Measurements from ENCODE around the gene KLHDC10. TPM values are rescaled to one million over a fixed set of nuclear protein-coding genes. Genes with fewer than 3 reads are reported as not detected.
"Not testable (repeated sequence)": the region's sequence is repeated elsewhere in the genome, so short reads cannot be mapped to it uniquely, and the experiment has no call there.

The KLHDC10 gene
- total RNA-seq, 1 donor from 2014 or later = 13.5 TPM

DNA sequence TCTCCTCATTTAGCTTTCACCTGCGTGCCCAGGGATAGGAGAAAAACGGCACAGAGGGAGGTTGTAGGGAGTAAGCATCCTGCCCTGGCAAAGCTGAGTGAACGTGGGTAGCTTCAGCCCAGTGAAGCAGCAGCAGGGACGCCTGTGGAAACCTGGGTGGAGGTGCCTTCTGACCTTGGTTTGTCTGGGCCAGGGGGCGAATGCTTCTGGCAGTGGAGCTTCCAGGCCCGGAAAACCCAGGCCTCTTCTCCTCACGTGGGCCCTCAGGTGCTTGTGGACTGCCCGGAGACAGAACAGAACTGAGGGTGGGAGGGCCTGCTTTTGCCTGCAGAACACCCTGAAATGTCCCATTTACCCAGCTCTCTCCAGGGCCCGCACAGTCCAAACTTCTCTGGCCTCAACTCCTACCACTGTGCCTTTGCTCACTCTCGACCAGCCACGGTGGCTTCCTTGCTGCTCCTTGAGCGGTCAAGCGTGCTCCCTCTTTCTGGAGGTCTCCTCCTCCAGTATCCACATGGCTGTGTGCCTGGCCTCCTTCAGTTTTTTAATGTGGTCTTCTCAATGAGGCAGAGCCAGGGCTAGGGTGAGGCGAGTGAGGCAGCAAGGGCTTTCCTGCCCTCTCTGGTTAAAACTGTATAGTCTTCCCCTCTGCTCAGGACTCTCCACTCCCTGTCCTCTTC, 72.5 kb downstream of the KLHDC10 start:
- H3K27ac ChIP-seq = peak overlapping the region; percentile 84
- no peak for DNase-seq (ENCODE audit: extremely low spot score in 2 of 2)
- intact Hi-C loops (cut with DNase I) = no loop called here
- TF ChIP-seq, protein P1, sequence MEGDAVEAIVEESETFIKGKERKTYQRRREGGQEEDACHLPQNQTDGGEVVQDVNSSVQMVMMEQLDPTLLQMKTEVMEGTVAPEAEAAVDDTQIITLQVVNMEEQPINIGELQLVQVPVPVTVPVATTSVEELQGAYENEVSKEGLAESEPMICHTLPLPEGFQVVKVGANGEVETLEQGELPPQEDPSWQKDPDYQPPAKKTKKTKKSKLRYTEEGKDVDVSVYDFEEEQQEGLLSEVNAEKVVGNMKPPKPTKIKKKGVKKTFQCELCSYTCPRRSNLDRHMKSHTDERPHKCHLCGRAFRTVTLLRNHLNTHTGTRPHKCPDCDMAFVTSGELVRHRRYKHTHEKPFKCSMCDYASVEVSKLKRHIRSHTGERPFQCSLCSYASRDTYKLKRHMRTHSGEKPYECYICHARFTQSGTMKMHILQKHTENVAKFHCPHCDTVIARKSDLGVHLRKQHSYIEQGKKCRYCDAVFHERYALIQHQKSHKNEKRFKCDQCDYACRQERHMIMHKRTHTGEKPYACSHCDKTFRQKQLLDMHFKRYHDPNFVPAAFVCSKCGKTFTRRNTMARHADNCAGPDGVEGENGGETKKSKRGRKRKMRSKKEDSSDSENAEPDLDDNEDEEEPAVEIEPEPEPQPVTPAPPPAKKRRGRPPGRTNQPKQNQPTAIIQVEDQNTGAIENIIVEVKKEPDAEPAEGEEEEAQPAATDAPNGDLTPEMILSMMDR (IDR thresholded peaks at IDR 0.05) = no peak
- TF ChIP-seq POLR2AphosphoS5 (IDR thresholded peaks at IDR 0.05; ENCODE audit: insufficient read depth in 1 of 2, low read depth in 1 of 2) = no peak
- TF ChIP-seq POLR2A (IDR thresholded peaks at IDR 0.05) = no peak
- H3K9me3 ChIP-seq = no peaks in the 10 kb centered on the region
- H3K4me3 ChIP-seq = no peak overlapping the region
- peaks cover 21% of the 10 kb centered on the region for H3K4me1 ChIP-seq
- no peaks in the 10 kb centered on the region for H3K36me3 ChIP-seq
- no peaks in the 10 kb centered on the region for H3K27me3 ChIP-seq

DNA sequence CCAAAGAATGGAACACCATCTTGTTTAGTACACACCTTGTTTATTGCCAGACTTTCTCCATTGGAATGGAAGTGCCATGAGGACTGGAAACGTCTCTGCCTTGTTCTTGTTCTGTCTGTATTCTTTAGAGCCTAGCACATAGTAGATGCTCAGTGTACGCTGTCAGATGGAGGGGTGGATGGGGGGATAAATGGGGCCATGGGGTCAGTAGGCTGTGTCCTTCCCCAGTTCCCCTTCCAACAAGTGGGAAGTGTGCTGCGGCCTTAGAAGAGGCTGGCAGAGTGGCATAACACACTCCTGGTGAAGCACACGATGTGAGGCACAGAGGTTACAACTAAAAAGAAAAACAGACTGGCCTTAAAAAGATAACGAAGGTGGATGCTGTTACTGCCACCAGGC, 73.0 kb downstream of the KLHDC10 start:
- Histone ChIP-seq H3K9me3 (no peaks in the 10 kb centered on the region), H3K36me3 (no peaks in the 10 kb centered on the region), H3K27me3 (no peaks in the 10 kb centered on the region), H3K27ac (no peak overlapping the region), H3K4me1 (peaks cover 21% of the 10 kb centered on the region), H3K4me3 (no peak overlapping the region)
- TF ChIP-seq POLR2A (IDR thresholded peaks at IDR 0.05) (no peak), POLR2AphosphoS5 (IDR thresholded peaks at IDR 0.05; ENCODE audit: insufficient read depth in 1 of 2, low read depth in 1 of 2) (no peak)
- intact Hi-C loops (cut with DNase I) = no loop called here
- no peak for DNase-seq (ENCODE audit: extremely low spot score in 2 of 2)

DNA sequence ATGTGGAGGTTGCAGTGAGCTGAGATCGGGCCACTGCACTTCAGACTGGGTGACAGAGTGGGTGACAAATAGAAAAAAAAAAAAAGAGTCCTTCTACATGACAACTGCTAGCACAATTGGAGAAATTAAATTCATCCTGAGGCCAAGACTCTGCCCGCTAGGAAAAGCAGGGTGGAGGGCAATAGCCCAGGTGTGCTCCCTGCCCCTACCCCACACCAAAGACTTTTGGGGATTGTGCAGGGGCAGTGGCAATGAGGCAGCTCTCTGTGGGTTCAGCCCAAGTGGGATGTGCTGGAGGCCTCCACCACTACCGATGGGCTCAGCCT, 73.6 kb downstream of the KLHDC10 start:
- intact Hi-C loops (cut with DNase I) = no loop called here
- Histone ChIP-seq H3K4me1 (peaks cover 21% of the 10 kb centered on the region), H3K27me3 (no peaks in the 10 kb centered on the region), H3K4me3 (no peak overlapping the region), H3K27ac (no peak overlapping the region), H3K9me3 (no peaks in the 10 kb centered on the region), H3K36me3 (no peaks in the 10 kb centered on the region)
- DNase-seq (ENCODE audit: extremely low spot score in 2 of 2) = no peak
- TF ChIP-seq, protein P1 (IDR thresholded peaks at IDR 0.05) = no peak
- TF ChIP-seq POLR2A (IDR thresholded peaks at IDR 0.05) (no peak), POLR2AphosphoS5 (IDR thresholded peaks at IDR 0.05; ENCODE audit: insufficient read depth in 1 of 2, low read depth in 1 of 2) (no peak)

DNA sequence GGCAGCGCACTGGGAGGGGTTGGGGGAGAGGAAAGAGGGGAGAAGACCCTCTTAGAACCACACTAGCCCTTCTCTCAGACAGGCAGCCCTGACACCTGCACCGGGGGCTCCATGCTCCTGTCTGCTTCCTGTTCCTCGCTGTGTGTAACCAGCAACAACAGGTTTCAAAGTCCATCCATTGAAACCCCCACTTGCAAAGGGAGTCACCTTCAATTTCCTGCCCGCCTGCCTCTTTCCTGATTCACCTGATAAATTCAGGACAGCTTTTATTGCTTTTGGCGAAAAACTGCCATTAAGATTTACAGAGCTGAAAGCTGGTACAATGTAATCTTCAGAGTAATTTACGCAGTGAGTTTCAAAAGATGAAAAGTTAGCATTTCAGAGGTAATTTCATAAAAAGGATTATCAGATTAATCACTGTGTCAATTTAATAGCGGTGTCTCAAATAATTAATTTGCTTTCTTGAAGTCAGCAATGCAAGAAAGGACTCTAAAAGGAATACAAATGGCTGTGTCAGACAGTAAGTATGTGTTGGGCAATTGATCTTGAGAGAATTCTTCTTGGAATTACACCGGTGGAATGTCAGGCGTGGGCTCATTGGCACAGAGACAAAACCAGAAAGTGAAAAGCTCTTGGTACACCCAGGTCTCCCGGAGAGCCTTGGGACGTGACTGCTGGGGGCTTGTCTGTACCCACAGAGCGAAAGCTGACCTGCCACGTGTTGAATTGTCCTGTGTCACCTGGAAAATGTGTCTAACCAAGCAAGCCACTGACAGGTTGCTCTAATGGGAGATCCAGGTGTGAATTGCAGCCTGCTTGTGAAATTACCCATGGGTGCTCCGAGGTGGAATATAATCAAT, 74.2 kb downstream of the KLHDC10 start:
- no peak for TF ChIP-seq POLR2AphosphoS5 (IDR thresholded peaks at IDR 0.05; ENCODE audit: insufficient read depth in 1 of 2, low read depth in 1 of 2)
- no peak for TF ChIP-seq POLR2A (IDR thresholded peaks at IDR 0.05)
- TF ChIP-seq, protein P1 (IDR thresholded peaks at IDR 0.05) = no peak
- Histone ChIP-seq H3K9me3 (no peaks in the 10 kb centered on the region), H3K36me3 (no peaks in the 10 kb centered on the region), H3K27ac (no peak overlapping the region), H3K4me3 (no peak overlapping the region), H3K27me3 (no peaks in the 10 kb centered on the region), H3K4me1 (peaks cover 21% of the 10 kb centered on the region)
- DNase-seq (ENCODE audit: extremely low spot score in 2 of 2) = no peak
- intact Hi-C loops (cut with DNase I) = no loop called here

DNA sequence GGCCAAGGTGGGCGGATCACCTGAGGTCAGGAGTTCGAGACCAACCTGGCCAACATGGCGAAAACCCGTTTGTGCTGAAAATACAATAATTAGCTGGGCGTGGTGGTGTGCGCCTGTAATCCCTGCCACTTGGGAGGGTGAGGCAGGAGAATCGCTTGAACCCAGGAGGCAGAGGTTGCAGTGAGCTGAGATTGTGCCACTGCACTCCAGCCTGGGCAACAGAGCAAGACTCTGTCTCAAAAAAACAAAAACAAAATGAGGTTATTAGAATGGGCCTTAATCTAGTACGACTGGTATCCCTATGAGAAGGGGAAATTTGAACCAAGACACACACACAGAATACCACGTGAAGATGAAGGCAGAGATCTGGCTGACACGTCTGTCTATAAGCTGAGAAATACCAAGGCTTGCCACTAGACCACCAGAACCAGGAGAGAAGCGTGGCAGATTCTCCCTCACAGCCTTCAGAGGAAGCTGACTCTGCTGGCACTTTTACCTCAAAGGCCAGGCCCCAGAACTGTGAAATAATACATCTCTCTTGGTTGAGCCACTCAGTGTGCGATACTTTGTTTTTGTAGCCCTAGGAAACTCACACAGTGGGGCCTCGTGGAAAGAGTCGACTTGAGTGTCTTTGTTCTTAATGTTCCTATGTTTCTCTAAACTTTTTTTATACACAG, 75.2 kb downstream of the KLHDC10 start:
- TF ChIP-seq POLR2AphosphoS5 (IDR thresholded peaks at IDR 0.05; ENCODE audit: insufficient read depth in 1 of 2, low read depth in 1 of 2) = no peak
- TF ChIP-seq, protein P1 (IDR thresholded peaks at IDR 0.05) = no peak
- no peak for TF ChIP-seq POLR2A (IDR thresholded peaks at IDR 0.05)

DNA sequence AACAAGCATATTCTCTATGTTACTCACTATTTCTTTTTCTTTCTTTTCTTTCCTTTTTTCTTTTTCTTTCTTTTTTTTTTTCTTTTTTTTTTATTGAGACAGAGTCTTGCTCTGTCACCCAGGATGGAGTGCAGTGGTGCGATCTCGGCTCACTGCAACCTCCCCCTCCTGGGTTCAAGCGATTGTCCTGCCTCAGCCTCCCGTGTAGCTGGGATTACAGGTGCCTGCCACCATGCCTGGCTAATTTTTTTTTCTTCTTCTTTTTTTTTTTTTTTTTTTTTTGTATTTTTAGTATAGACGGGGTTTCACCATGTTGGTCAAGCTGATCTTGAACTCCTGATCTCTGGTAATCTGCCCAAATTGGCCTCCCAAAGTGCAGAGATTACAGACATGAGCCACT, 75.8 kb downstream of the KLHDC10 start:
- H3K4me3 ChIP-seq; intact Hi-C loops (cut with DNase I); H3K9me3 ChIP-seq; DNase-seq (ENCODE audit: extremely low spot score in 2 of 2); H3K27ac ChIP-seq; H3K36me3 ChIP-seq; H3K27me3 ChIP-seq: not testable (repeated sequence)
- H3K4me1 ChIP-seq = peaks cover 15% of the 10 kb centered on the region

More for the DNA sequence above, 75.2 kb downstream of the KLHDC10 start:
- no peak overlapping the region for H3K4me3 ChIP-seq
- DNase-seq (ENCODE audit: extremely low spot score in 2 of 2) = no peak
- no peaks in the 10 kb centered on the region for H3K27me3 ChIP-seq
- H3K9me3 ChIP-seq = no peaks in the 10 kb centered on the region
- peaks cover 21% of the 10 kb centered on the region for H3K4me1 ChIP-seq
- intact Hi-C loops (cut with DNase I) = no loop called here
- H3K27ac ChIP-seq = no peak overlapping the region
- no peaks in the 10 kb centered on the region for H3K36me3 ChIP-seq

All from vagina (tissue), 2 donors.